DND-41 (cell line): Measurements from ENCODE around the gene GALNT1.
"Not testable (repeated sequence)": the region's sequence is repeated elsewhere in the genome, so short reads cannot be mapped to it uniquely, and the experiment has no call there.

ENCODE experiments used
- ATAC-seq: fragments of 200-7000 bp; cut with Tn5 transposase; 3 replicates; pipeline ENCODE4 v1.9.1; 2021; ENCODE audit warnings: low read depth; ENCODE audit not compliant: insufficient read depth
- DNase-seq: peaks from one replicate; pipeline ENCODE4 v3.0.0-alpha.2; 2020
- H2AFZ ChIP-seq: 2 replicates; pipeline ENCODE4 v1.6.0; 2012; ENCODE audit warnings: low read depth, low read length
- H3K27ac ChIP-seq: 2 replicates; pipeline ENCODE4 v1.5.1; 2012; ENCODE audit warnings: low read length, inconsistent platforms
- H3K27me3 ChIP-seq: fragments of 200-600 bp; sonication (generic); 2 replicates; pipeline ENCODE4 v1.6.0; 2012; ENCODE audit warnings: low read length, mild to moderate bottlenecking, inconsistent platforms; ENCODE audit not compliant: insufficient read depth, poor library complexity
- H3K36me3 ChIP-seq: 2 replicates; pipeline ENCODE4 v1.5.1; 2012; ENCODE audit warnings: low read length, inconsistent platforms; ENCODE audit not compliant: insufficient read depth
- H3K4me1 ChIP-seq: 2 replicates; pipeline ENCODE4 v1.5.1; 2012; ENCODE audit warnings: mild to moderate bottlenecking, low read length; ENCODE audit not compliant: insufficient read depth
- H3K4me2 ChIP-seq: 2 replicates; pipeline ENCODE4 v1.6.0; 2012; ENCODE audit warnings: mild to moderate bottlenecking, moderate library complexity, low read length, inconsistent platforms; ENCODE audit not compliant: insufficient read depth
- H3K4me3 ChIP-seq, 2 experiments: fragments of 200-600 bp in 1 of 2; shearing (Covaris generic) in 1 of 2; 2 replicates each; pipeline ENCODE4 v1.5.1; 2012 to 2016; ENCODE audit warnings: inconsistent platforms in 2 of 2, low read length in 2 of 2, mild to moderate bottlenecking in 2 of 2, low read depth in 1 of 2, moderate library complexity in 1 of 2
- H3K79me2 ChIP-seq: 2 replicates; pipeline ENCODE4 v1.6.0; 2012; ENCODE audit warnings: low read length, inconsistent platforms; ENCODE audit not compliant: insufficient read depth
- H3K9ac ChIP-seq: 2 replicates; pipeline ENCODE4 v1.6.0; 2012; ENCODE audit warnings: low read depth, mild to moderate bottlenecking, inconsistent platforms, low read length, moderate library complexity
- H3K9me3 ChIP-seq: 2 replicates; pipeline ENCODE4 v1.5.1; 2012; ENCODE audit warnings: low read length, moderate library complexity, mild to moderate bottlenecking, inconsistent platforms; ENCODE audit not compliant: insufficient read depth, severe bottlenecking
- H4K20me1 ChIP-seq: 2 replicates; pipeline ENCODE4 v1.6.0; 2012; ENCODE audit warnings: low read length; ENCODE audit not compliant: insufficient read depth
- CTCF ChIP-seq: IDR thresholded peaks from 2 replicates; pipeline ENCODE4 v1.5.1; 2012; ENCODE audit warnings: borderline replicate concordance, low read length, moderate library complexity, mild to moderate bottlenecking; ENCODE audit not compliant: poor library complexity, severe bottlenecking; ENCODE audit errors: extremely low read depth
- EZH2 ChIP-seq: IDR thresholded peaks from 3 replicates; pipeline ENCODE4 v1.6.1; 2012; ENCODE audit warnings: borderline replicate concordance, low read depth, mild to moderate bottlenecking, moderate library complexity, low read length, inconsistent platforms; ENCODE audit not compliant: severe bottlenecking

Gene GALNT1

GRCh38 chr18:35571138-35571537 is 10.4 kb upstream of the GALNT1 start:
- no peak for DNase-seq
- Histone ChIP-seq H4K20me1 (no peaks in the 10 kb centered on the region), H3K4me2 (no peak overlapping the region), H3K79me2 (no peaks in the 10 kb centered on the region), H3K4me3 (no peak overlapping the region), H3K36me3 (no peaks in the 10 kb centered on the region), H3K27ac (no peak overlapping the region), H3K9me3 (peaks cover 4% of the 10 kb centered on the region), H3K27me3 (peaks cover 4% of the 10 kb centered on the region), H3K9ac (no peak overlapping the region), H2AFZ (no peak overlapping the region), H3K4me1 (no peaks in the 10 kb centered on the region)
- no peak for ATAC-seq
- no peak for TF ChIP-seq CTCF
- TF ChIP-seq EZH2 = no peak

- Histone ChIP-seq H3K79me2 (no peaks in the 10 kb centered on the region), H3K4me3 (no peak overlapping the region), H4K20me1 (no peaks in the 10 kb centered on the region), H2AFZ (no peak overlapping the region), H3K36me3 (no peaks in the 10 kb centered on the region), H3K27me3 (no peaks in the 10 kb centered on the region), H3K4me2 (no peak overlapping the region), H3K27ac (no peak overlapping the region), H3K9me3 (peaks cover 13% of the 10 kb centered on the region), H3K4me1 (no peaks in the 10 kb centered on the region), H3K9ac (no peak overlapping the region)
- no peak for TF ChIP-seq EZH2
- no peak for TF ChIP-seq CTCF
- DNase-seq (no peak), ATAC-seq (no peak)
Observed at GRCh38 chr18:35572644-35573043, 8.9 kb upstream of the GALNT1 start.

GRCh38 chr18:35573531-35573930 is 8.0 kb upstream of the GALNT1 start:
- Histone ChIP-seq H3K36me3 (no peaks in the 10 kb centered on the region), H3K4me2 (no peak overlapping the region), H3K4me1 (no peaks in the 10 kb centered on the region), H3K27ac (no peak overlapping the region), H3K9ac (no peak overlapping the region), H3K79me2 (no peaks in the 10 kb centered on the region), H3K9me3 (peaks cover 13% of the 10 kb centered on the region), H2AFZ (no peak overlapping the region), H4K20me1 (no peaks in the 10 kb centered on the region), H3K4me3 (no peak overlapping the region), H3K27me3 (no peaks in the 10 kb centered on the region)
- peak; percentile 82 for ATAC-seq
- peak; percentile 15 for DNase-seq
- TF ChIP-seq CTCF (no peak), EZH2 (no peak)

- Histone ChIP-seq H3K9me3 (peaks cover 13% of the 10 kb centered on the region), H3K4me1 (peaks cover 10% of the 10 kb centered on the region; the same call in 1 of the 2 replicates)
- H3K27me3 ChIP-seq, ATAC-seq, H3K27ac ChIP-seq, DNase-seq, H4K20me1 ChIP-seq, H3K79me2 ChIP-seq, H3K36me3 ChIP-seq, H3K4me2 ChIP-seq, H2AFZ ChIP-seq, H3K9ac ChIP-seq, H3K4me3 ChIP-seq: not testable (repeated sequence)
Observed at GRCh38 chr18:35576240-35576845, 5.2 kb upstream of the GALNT1 start.
